GM12878 (cell line): ENCODE results near the gene KAT2B. TPM values are rescaled to one million over a fixed set of nuclear protein-coding genes. Genes with fewer than 3 reads are reported as not detected.

Experiments
- ATAC-seq: fragments of 200-7000 bp; cut with Tn5 transposase; 3 replicates; pipeline ENCODE4 v1.9.1; 2020; ENCODE audit warnings: mild to moderate bottlenecking, moderate library complexity
- BruUV-seq: library from RNA; stranded (reverse); fragments of 400-500 nt; replicated peaks from 2 replicates; lab custom pipeline; 2021; lab: Mats Ljungman, UMichigan
- CTCF ChIA-PET: fragments of 300-600 bp; sonication (Branson Sonifier 250); formaldehyde crosslinking; extraction: SDS; loops from one replicate; lab custom pipeline; 2021; ENCODE audit warnings: inconsistent platforms; lab: Yijun Ruan, JAX
- POLR2A ChIA-PET: fragments of 350-600 bp; formaldehyde crosslinking; extraction: SDS; loops from one replicate; lab custom pipeline; 2021; ENCODE audit warnings: inconsistent platforms; lab: Charles Lee
- RAD21 ChIA-PET: fragments of 300-600 bp; sonication (Branson Sonifier 250); formaldehyde crosslinking; loops from one replicate; lab custom pipeline; 2023; ENCODE audit warnings: antibody characterized with exemption; ENCODE audit not compliant: unreplicated experiment; lab: Charles Lee
- SMC1A ChIA-PET: fragments of 300-600 bp; sonication (Branson Sonifier 250); formaldehyde crosslinking; loops from one replicate; lab custom pipeline; 2023; ENCODE audit not compliant: unreplicated experiment, uncharacterized antibody; lab: Charles Lee
- DNase-seq: peaks from one replicate; pipeline ENCODE4 v3.0.0-alpha.2; 2011; ENCODE audit warnings: low read depth, low spot score
- FAIRE-seq: peaks from 3 replicates; lab custom pipeline; 2011; peaks lifted over from hg19 to GRCh38; lab: Jason Lieb, UNC
- H2AFZ ChIP-seq: 2 replicates; pipeline ENCODE4 v1.6.0; 2011; ENCODE audit warnings: low read depth, low read length, control low read depth; ENCODE audit not compliant: control insufficient read depth
- H3K27ac ChIP-seq: 2 replicates; pipeline ENCODE4 v1.5.1; 2011; ENCODE audit warnings: control low read depth; ENCODE audit not compliant: control insufficient read depth, insufficient read depth
- H3K27me3 ChIP-seq, 2 experiments: replicated peaks in 1 of 2; 2 replicates each; pipeline versions ENCODE4 v1.6.0 to v1.6.1; 2011; ENCODE audit warnings: low read length in 1 of 2; ENCODE audit not compliant: control insufficient read depth in 2 of 2, insufficient read depth in 2 of 2
- H3K36me3 ChIP-seq, 2 experiments: 2 replicates each; pipeline ENCODE4 v1.5.1; 2011; ENCODE audit warnings: low read length in 1 of 2; ENCODE audit not compliant: control insufficient read depth in 2 of 2, insufficient read depth in 2 of 2
- H3K4me1 ChIP-seq: 2 replicates; pipeline ENCODE4 v1.6.1; 2011; ENCODE audit warnings: mild to moderate bottlenecking, low read length, moderate library complexity, mixed read lengths; ENCODE audit not compliant: control insufficient read depth, insufficient read depth
- H3K4me2 ChIP-seq: 2 replicates; pipeline ENCODE4 v1.6.0; 2011; ENCODE audit warnings: control low read depth; ENCODE audit not compliant: control insufficient read depth, insufficient read depth
- H3K4me3 ChIP-seq: fragments of 200-600 bp; sonication (generic); 2 replicates; pipeline ENCODE4 v1.5.1; 2016
- H3K79me2 ChIP-seq: 2 replicates; pipeline ENCODE4 v1.6.0; 2011; ENCODE audit warnings: low read length; ENCODE audit not compliant: control insufficient read depth, insufficient read depth
- H3K9ac ChIP-seq: 2 replicates; pipeline ENCODE4 v1.8.0; 2011; ENCODE audit warnings: low read length, control low read depth, mixed read lengths; ENCODE audit not compliant: control insufficient read depth, insufficient read depth
- H3K9me3 ChIP-seq: replicated peaks from 3 replicates; pipeline ENCODE4 v1.5.1; 2011; ENCODE audit warnings: mild to moderate bottlenecking, low read length; ENCODE audit not compliant: control insufficient read depth, insufficient read depth
- H4K20me1 ChIP-seq: 2 replicates; pipeline ENCODE4 v1.6.0; 2011; ENCODE audit not compliant: control insufficient read depth, insufficient read depth
- ASH2L ChIP-seq: fragments of 300-600, 200-600 bp; sonication (generic); IDR thresholded peaks from 2 replicates; pipeline ENCODE4 v1.6.1; 2017; ENCODE audit warnings: low read depth, mild to moderate bottlenecking, borderline replicate concordance
- CHD4 ChIP-seq: fragments of 200-600 bp; sonication (generic); IDR thresholded peaks from 2 replicates; pipeline ENCODE4 v1.6.1; 2016; ENCODE audit warnings: mild to moderate bottlenecking
- CREB1 ChIP-seq: IDR thresholded peaks from 2 replicates; pipeline ENCODE4 v1.6.1; 2012; ENCODE audit warnings: low read depth, mild to moderate bottlenecking, inconsistent platforms
- HDAC2 ChIP-seq: fragments of 200-600 bp; sonication (generic); IDR thresholded peaks from 2 replicates; pipeline ENCODE4 v1.6.1; 2017
- POU2F2 ChIP-seq: IDR thresholded peaks from 3 replicates; pipeline ENCODE4 v1.6.1; 2011; ENCODE audit warnings: low read depth, mild to moderate bottlenecking, low read length, borderline replicate concordance
- SMARCA5 ChIP-seq: fragments of 450-650 bp; IDR thresholded peaks from 2 replicates; pipeline ENCODE4 v1.6.1; 2017; ENCODE audit warnings: mild to moderate bottlenecking
- TCF12 ChIP-seq: IDR thresholded peaks from 2 replicates; pipeline ENCODE4 v1.6.1; 2011; ENCODE audit warnings: low read depth, mild to moderate bottlenecking, low read length
- ZNF384 ChIP-seq: IDR thresholded peaks from 2 replicates; pipeline ENCODE4 v1.6.1; 2012; ENCODE audit warnings: low read depth, mild to moderate bottlenecking, low read length, improper control_type of control experiment, borderline replicate concordance
- WGBS: methylation state at CpG from one replicate; pipeline ENCODE4 v1.1.6; 2016; ENCODE audit warnings: low lambda C conversion rate; ENCODE audit not compliant: insufficient replicate concordance, insufficient coverage; ENCODE audit errors: missing lambda C conversion rate; 5-methylcytosine and 5-hydroxymethylcytosine counted together
- in situ Hi-C: fragments of 300-500 bp; cut with MboI; formaldehyde crosslinking; loops from 9 replicates; pipeline ENCODE4 v1.14.3; 2018; ENCODE audit warnings: mixed read lengths
- intact Hi-C: fragments of 100-400 bp; cut with micrococcal nuclease; formaldehyde crosslinking; loops from one replicate; pipeline ENCODE4 v1.14.2; 2022; ENCODE audit not compliant: unreplicated experiment
- polyA plus RNA-seq, 11 experiments: library from polyadenylated mRNA; depleted of rRNA in 4 of 11; unstranded in 6 of 11; stranded (reverse) in 5 of 11; fragments of >200 nt; fragmentation: Nextera tagmentation in 4 of 11; fragmentation: Illumina TruSeq in 1 of 11; extraction: Ambion mirVana in 4 of 11; extraction: Trizol in 1 of 11; gene quantifications; 1 replicate in 1 of 11; 2 replicates in 10 of 11; pipeline versions ENCODE4 v1.2.1 to v1.2.3, GENCODE V29; 2011 to 2016; ENCODE audit warnings: inconsistent platforms in 2 of 11, missing spikeins in 2 of 11, low read depth in 1 of 11
- total RNA-seq, 4 experiments: library from RNA; depleted of rRNA in 3 of 4; stranded (reverse); fragments of >200 nt in 3 of 4; fragmentation: Illumina TruSeq in 1 of 4; extraction: Trizol in 1 of 4; gene quantifications; 2 replicates each; pipeline versions ENCODE4 v1.2.1 to v1.2.3, GENCODE V29; 2013 to 2021
- TF ChIP-seq, protein P1 (sequence below): fragments of 450-650 bp; formaldehyde crosslinking; IDR thresholded peaks from 2 replicates; pipeline ENCODE4 v1.4.0; 2022; ENCODE audit warnings: mild to moderate bottlenecking, moderate library complexity
- TF ChIP-seq, protein P2 (sequence below): fragments of 450-650 bp; IDR thresholded peaks from 2 replicates; pipeline ENCODE4 v1.6.1; 2016; ENCODE audit warnings: mild to moderate bottlenecking
- TF ChIP-seq, protein P3 (sequence below): IDR thresholded peaks from 2 replicates; pipeline ENCODE4 v1.6.1; 2012; ENCODE audit warnings: improper control_type of control experiment, low read depth, low read length; ENCODE audit not compliant: insufficient replicate concordance

The KAT2B gene
- total and polyA plus RNA-seq, 10 of the 15 experiments (the other 5 are each of a cell fraction or from before 2014, with no cell fraction given), result 2.9 to 15.2 (median 10.2) TPM

DNA sequence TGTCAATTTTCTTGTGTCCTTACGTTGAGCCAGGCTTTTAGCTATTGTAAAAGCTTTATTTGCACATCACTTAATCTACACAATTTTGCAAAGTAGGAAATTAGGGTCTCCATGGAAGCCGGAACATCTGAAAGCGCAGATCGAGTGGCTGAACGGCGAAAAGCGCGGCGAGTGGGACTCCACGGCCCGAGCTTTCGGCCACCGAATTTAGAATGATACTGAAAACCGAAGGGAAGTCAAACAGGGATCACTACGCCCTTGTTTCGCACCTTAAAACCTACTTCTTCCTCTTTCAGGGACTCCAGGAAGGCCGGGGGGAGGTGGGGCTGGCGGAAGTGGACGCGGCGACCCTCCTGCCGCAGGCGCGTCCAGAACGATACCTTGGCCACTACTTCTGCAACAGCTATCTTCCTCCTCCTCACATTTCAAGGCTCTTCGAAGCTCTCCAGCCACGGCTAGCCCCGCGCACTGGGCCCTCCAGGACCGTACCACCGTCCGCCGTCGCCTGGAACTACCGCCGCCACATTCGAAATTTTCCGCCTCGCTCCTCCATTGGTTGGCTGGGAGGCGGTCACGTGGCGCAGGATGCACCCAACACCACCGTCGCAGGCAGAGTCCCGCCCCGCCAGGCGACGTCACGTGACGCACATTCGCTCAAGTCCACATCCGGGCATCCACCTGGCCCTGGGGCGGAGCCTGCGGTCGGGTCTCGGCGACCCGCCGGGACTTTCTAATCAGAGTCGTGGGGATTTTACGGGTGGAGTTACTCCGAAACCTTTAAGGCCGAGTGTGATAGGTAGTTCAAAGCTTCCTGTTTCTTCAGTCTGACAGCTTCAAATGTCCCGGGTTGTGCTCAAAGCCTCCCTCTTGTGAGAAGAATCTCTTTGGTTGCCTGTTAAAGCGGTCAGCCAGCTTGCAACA lies 145.7 kb downstream of the KAT2B start, which contains the start of gene SGO1:
Gene SGO1, minus strand, starts transcription at position 528 of the 921 bp plus-strand sequence. CDS start 2,179 bp downstream, outside the sequence.
- in situ Hi-C loops (loop anchor here (5.0 to 10.0 kb wide), 2 partner anchors 141 to 239 kb away; partner anchors contain the start of genes KAT2B and RAB5A), intact Hi-C loops (loop anchor here (1.0 to 10.0 kb wide), 5 partner anchors 60 to 301 kb away; partner anchors contain the start of genes KAT2B and RAB5A)
- ChIA-PET CTCF (interaction anchor here (0.7 to 2.8 kb wide), 6 partner anchors 39 to 238 kb away, joined by 3 to 6 read pairs (median 3); no protein-coding TSS in a partner anchor), SMC1A (interaction anchor here (0.6 to 4.7 kb wide), 21 partner anchors 10 to 255 kb away, joined by 3 to 30 read pairs (median 3); partner anchors contain the start of gene KAT2B), POLR2A (interaction anchor here (0.6 to 6.0 kb wide), 12 partner anchors 10 to 488 kb away, joined by 3 to 48 read pairs (median 5); partner anchors contain the start of gene KAT2B), RAD21 (interaction anchor here (0.6 to 4.3 kb wide), 9 partner anchors 8 to 238 kb away, joined by 3 to 28 read pairs (median 4); partner anchors contain the start of gene KAT2B)
- 1% methylated on average over 65 of the region's 65 CpGs for WGBS
- Histone ChIP-seq H3K79me2 (peaks cover 25% of the 10 kb centered on the region), H3K4me3 (peak within 1 kb of the TSS; percentile 80), H3K27me3 (no peaks in the 10 kb centered on the region), H4K20me1 (no peaks in the 10 kb centered on the region), H3K9ac (peak within 1 kb of the TSS; percentile 81), H3K27ac (peak within 1 kb of the TSS; percentile 89), H3K9me3 (no peaks in the 10 kb centered on the region), H2AFZ (peak within 1 kb of the TSS; percentile 92), H3K36me3 (peaks cover 0 to 3% of the 10 kb centered on the region in 2 experiments; a peak in 2 of 4 replicates), H3K4me1 (no peaks in the 10 kb centered on the region), H3K4me2 (peak within 1 kb of the TSS; percentile 91)
- peak; percentile 97 for DNase-seq
- FAIRE-seq, result peak; percentile 97
- TSS peak; percentile 83 for BruUV-seq
- ATAC-seq, result peak; percentile 90
- peak; percentile 92 for TF ChIP-seq CREB1
- TF ChIP-seq HDAC2, result peak; percentile 92; the same call in 1 of the 2 replicates
- TF ChIP-seq CHD4, result no peak
- TF ChIP-seq SMARCA5, result no peak
- TF ChIP-seq, protein P1, sequence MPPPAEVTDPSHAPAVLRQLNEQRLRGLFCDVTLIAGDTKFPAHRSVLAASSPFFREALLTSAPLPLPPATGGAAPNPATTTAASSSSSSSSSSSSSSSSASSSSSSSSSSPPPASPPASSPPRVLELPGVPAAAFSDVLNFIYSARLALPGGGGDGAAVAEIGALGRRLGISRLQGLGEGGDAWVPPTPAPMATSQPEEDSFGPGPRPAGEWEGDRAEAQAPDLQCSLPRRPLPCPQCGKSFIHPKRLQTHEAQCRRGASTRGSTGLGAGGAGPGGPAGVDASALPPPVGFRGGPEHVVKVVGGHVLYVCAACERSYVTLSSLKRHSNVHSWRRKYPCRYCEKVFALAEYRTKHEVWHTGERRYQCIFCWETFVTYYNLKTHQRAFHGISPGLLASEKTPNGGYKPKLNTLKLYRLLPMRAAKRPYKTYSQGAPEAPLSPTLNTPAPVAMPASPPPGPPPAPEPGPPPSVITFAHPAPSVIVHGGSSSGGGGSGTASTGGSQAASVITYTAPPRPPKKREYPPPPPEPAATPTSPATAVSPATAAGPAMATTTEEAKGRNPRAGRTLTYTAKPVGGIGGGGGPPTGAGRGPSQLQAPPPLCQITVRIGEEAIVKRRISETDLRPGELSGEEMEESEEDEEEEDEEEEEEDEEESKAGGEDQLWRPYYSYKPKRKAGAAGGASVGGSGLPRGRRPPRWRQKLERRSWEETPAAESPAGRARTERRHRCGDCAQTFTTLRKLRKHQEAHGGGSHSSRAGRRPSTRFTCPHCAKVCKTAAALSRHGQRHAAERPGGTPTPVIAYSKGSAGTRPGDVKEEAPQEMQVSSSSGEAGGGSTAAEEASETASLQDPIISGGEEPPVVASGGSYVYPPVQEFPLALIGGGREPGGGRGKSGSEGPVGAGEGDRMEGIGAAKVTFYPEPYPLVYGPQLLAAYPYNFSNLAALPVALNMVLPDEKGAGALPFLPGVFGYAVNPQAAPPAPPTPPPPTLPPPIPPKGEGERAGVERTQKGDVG (CRISPR knock-in tag), result peak; percentile 92
- no peak for TF ChIP-seq ZNF384
- TF ChIP-seq TCF12, result no peak
- TF ChIP-seq, protein P2, sequence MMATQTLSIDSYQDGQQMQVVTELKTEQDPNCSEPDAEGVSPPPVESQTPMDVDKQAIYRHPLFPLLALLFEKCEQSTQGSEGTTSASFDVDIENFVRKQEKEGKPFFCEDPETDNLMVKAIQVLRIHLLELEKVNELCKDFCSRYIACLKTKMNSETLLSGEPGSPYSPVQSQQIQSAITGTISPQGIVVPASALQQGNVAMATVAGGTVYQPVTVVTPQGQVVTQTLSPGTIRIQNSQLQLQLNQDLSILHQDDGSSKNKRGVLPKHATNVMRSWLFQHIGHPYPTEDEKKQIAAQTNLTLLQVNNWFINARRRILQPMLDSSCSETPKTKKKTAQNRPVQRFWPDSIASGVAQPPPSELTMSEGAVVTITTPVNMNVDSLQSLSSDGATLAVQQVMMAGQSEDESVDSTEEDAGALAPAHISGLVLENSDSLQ, result peak; percentile 85
- peak; percentile 55; the same call in 1 of the 3 replicates for TF ChIP-seq POU2F2
- TF ChIP-seq ASH2L, result peak; percentile 85; the same call in 1 of the 2 replicates
- TF ChIP-seq, protein P3, sequence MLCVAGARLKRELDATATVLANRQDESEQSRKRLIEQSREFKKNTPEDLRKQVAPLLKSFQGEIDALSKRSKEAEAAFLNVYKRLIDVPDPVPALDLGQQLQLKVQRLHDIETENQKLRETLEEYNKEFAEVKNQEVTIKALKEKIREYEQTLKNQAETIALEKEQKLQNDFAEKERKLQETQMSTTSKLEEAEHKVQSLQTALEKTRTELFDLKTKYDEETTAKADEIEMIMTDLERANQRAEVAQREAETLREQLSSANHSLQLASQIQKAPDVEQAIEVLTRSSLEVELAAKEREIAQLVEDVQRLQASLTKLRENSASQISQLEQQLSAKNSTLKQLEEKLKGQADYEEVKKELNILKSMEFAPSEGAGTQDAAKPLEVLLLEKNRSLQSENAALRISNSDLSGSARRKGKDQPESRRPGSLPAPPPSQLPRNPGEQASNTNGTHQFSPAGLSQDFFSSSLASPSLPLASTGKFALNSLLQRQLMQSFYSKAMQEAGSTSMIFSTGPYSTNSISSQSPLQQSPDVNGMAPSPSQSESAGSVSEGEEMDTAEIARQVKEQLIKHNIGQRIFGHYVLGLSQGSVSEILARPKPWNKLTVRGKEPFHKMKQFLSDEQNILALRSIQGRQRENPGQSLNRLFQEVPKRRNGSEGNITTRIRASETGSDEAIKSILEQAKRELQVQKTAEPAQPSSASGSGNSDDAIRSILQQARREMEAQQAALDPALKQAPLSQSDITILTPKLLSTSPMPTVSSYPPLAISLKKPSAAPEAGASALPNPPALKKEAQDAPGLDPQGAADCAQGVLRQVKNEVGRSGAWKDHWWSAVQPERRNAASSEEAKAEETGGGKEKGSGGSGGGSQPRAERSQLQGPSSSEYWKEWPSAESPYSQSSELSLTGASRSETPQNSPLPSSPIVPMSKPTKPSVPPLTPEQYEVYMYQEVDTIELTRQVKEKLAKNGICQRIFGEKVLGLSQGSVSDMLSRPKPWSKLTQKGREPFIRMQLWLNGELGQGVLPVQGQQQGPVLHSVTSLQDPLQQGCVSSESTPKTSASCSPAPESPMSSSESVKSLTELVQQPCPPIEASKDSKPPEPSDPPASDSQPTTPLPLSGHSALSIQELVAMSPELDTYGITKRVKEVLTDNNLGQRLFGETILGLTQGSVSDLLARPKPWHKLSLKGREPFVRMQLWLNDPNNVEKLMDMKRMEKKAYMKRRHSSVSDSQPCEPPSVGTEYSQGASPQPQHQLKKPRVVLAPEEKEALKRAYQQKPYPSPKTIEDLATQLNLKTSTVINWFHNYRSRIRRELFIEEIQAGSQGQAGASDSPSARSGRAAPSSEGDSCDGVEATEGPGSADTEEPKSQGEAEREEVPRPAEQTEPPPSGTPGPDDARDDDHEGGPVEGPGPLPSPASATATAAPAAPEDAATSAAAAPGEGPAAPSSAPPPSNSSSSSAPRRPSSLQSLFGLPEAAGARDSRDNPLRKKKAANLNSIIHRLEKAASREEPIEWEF, result peak; percentile 18
